PC-3 (cell line): Measurements from ENCODE around the gene CHMP6. TPM values are rescaled to one million over a fixed set of nuclear protein-coding genes. Genes with fewer than 3 reads are reported as not detected.

Experiments used
- ATAC-seq: fragments of 200-7000 bp; cut with Tn5 transposase; 2 replicates; pipeline ENCODE4 v1.9.1; 2020; ENCODE audit warnings: mild to moderate bottlenecking, moderate library complexity
- BruUV-seq: library from RNA; stranded (reverse); fragments of 400-500 nt; replicated peaks from 2 replicates; lab custom pipeline; 2021; lab: Mats Ljungman, UMichigan
- CTCF ChIA-PET: fragments of 300-600 bp; sonication (Branson Sonifier 250); formaldehyde crosslinking; loops from one replicate; lab custom pipeline; 2022; ENCODE audit warnings: antibody characterized with exemption; lab: Charles Lee
- POLR2A ChIA-PET: fragments of 300-600 bp; sonication (Branson Sonifier 250); formaldehyde crosslinking; loops from one replicate; lab custom pipeline; 2022; ENCODE audit warnings: antibody characterized with exemption; ENCODE audit not compliant: unreplicated experiment; lab: Charles Lee
- DNase-seq: peaks from one replicate; pipeline ENCODE4 v3.0.0-alpha.2; 2015
- H2AFZ ChIP-seq: fragments of 300-600 bp; sonication (generic); 2 replicates; pipeline ENCODE4 v1.6.0; 2016; ENCODE audit warnings: antibody characterized with exemption, low read length
- H3F3A ChIP-seq: fragments of 300-600 bp; sonication (generic); one replicate; pipeline ENCODE4 v1.6.0; 2017; ENCODE audit warnings: antibody characterized with exemption, low read length, control low read depth, mild to moderate bottlenecking; ENCODE audit not compliant: unreplicated experiment
- H3K27ac ChIP-seq: fragments of 300-600 bp; sonication (generic); 2 replicates; pipeline ENCODE4 v1.5.1; 2016; ENCODE audit warnings: mild to moderate bottlenecking, low read length
- H3K27me3 ChIP-seq: fragments of 300-600 bp; sonication (generic); 2 replicates; pipeline ENCODE4 v1.6.1; 2016; ENCODE audit warnings: low read length, mixed read lengths
- H3K36me3 ChIP-seq: fragments of 300-600 bp; sonication (generic); 2 replicates; pipeline ENCODE4 v1.6.1; 2016; ENCODE audit warnings: low read depth, mixed run types, low read length, mixed read lengths
- H3K4me1 ChIP-seq: fragments of 300-600 bp; sonication (generic); 2 replicates; pipeline ENCODE4 v1.5.1; 2016; ENCODE audit warnings: low read length; ENCODE audit not compliant: insufficient read depth
- H3K4me2 ChIP-seq: fragments of 300-600 bp; sonication (generic); 2 replicates; pipeline ENCODE4 v1.6.0; 2016; ENCODE audit warnings: low read length
- H3K4me3 ChIP-seq: fragments of 300-600 bp; sonication (generic); 2 replicates; pipeline ENCODE4 v1.5.1; 2016; ENCODE audit warnings: mild to moderate bottlenecking, low read length, mixed read lengths
- H3K79me2 ChIP-seq: fragments of 300-600 bp; sonication (generic); 2 replicates; pipeline ENCODE4 v1.6.1; 2017; ENCODE audit warnings: low read length, mixed read lengths
- H3K9ac ChIP-seq: fragments of 300-600 bp; sonication (generic); 2 replicates; pipeline ENCODE4 v1.6.0; 2016; ENCODE audit warnings: mild to moderate bottlenecking, low read length
- H3K9me2 ChIP-seq: fragments of 300-600 bp; sonication (generic); replicated peaks from 2 replicates; pipeline ENCODE4 v1.6.1; 2016; ENCODE audit warnings: mixed run types, low read length, mixed read lengths
- H3K9me3 ChIP-seq: fragments of 300-600 bp; sonication (generic); 2 replicates; pipeline ENCODE4 v1.6.1; 2016; ENCODE audit warnings: low read length, mixed read lengths
- H4K20me1 ChIP-seq: fragments of 300-600 bp; sonication (generic); 2 replicates; pipeline ENCODE4 v1.6.1; 2016; ENCODE audit warnings: low read length, mixed read lengths
- EZH2 ChIP-seq: fragments of 300-600 bp; sonication (generic); IDR thresholded peaks from one replicate; pipeline ENCODE4 v1.6.1; 2017; ENCODE audit warnings: antibody characterized with exemption, mild to moderate bottlenecking, low read length; ENCODE audit not compliant: unreplicated experiment
- EZH2phosphoT487 ChIP-seq: fragments of 300-600 bp; sonication (generic); IDR thresholded peaks from 2 replicates; pipeline ENCODE4 v1.6.1; 2018; ENCODE audit warnings: mild to moderate bottlenecking, antibody characterized with exemption, low read length, borderline replicate concordance
- intact Hi-C: fragments of 100-400 bp; cut with micrococcal nuclease; formaldehyde crosslinking; loops from 2 replicates; pipeline ENCODE4 v1.9.0; 2023
- total RNA-seq: library from RNA; depleted of rRNA; stranded (reverse); fragments of >200 nt; gene quantifications from 2 replicates; pipeline ENCODE4 v1.2.3, GENCODE V29; 2014
- TF ChIP-seq, protein P1 (sequence below): fragments of 300-600 bp; sonication (generic); conservative IDR thresholded peaks from 2 replicates; pipeline ENCODE4 v1.5.1; 2017; ENCODE audit warnings: antibody characterized with exemption, low read depth, mild to moderate bottlenecking, low read length

CHMP6 gene
- total RNA-seq, 1 experiment from 2014 or later: 26.1 TPM

GRCh38 chr17:80961541-80962330, 29.9 kb upstream of the CHMP6 start:
- Histone ChIP-seq H3F3A (no peaks in the 10 kb centered on the region), H3K9me2 (no peaks in the 10 kb centered on the region), H3K9me3 (no peaks in the 10 kb centered on the region), H3K27ac (no peak overlapping the region), H3K4me3 (no peak overlapping the region), H4K20me1 (no peaks in the 10 kb centered on the region), H3K4me1 (peaks cover 9% of the 10 kb centered on the region; the same call in 1 of the 2 replicates), H3K9ac (no peak overlapping the region), H3K36me3 (no peaks in the 10 kb centered on the region), H3K27me3 (no peaks in the 10 kb centered on the region), H3K79me2 (no peaks in the 10 kb centered on the region), H2AFZ (no peak overlapping the region), H3K4me2 (no peak overlapping the region)
- DNase-seq: no peak
- ChIA-PET POLR2A (no interaction called here), CTCF (no interaction called here)
- no peak for TF ChIP-seq EZH2
- no peak for TF ChIP-seq EZH2phosphoT487
- TF ChIP-seq, protein P1, sequence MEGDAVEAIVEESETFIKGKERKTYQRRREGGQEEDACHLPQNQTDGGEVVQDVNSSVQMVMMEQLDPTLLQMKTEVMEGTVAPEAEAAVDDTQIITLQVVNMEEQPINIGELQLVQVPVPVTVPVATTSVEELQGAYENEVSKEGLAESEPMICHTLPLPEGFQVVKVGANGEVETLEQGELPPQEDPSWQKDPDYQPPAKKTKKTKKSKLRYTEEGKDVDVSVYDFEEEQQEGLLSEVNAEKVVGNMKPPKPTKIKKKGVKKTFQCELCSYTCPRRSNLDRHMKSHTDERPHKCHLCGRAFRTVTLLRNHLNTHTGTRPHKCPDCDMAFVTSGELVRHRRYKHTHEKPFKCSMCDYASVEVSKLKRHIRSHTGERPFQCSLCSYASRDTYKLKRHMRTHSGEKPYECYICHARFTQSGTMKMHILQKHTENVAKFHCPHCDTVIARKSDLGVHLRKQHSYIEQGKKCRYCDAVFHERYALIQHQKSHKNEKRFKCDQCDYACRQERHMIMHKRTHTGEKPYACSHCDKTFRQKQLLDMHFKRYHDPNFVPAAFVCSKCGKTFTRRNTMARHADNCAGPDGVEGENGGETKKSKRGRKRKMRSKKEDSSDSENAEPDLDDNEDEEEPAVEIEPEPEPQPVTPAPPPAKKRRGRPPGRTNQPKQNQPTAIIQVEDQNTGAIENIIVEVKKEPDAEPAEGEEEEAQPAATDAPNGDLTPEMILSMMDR: no peak
- BruUV-seq: no TSS peak
- intact Hi-C loops: no loop called here
- no peak for ATAC-seq

DNA sequence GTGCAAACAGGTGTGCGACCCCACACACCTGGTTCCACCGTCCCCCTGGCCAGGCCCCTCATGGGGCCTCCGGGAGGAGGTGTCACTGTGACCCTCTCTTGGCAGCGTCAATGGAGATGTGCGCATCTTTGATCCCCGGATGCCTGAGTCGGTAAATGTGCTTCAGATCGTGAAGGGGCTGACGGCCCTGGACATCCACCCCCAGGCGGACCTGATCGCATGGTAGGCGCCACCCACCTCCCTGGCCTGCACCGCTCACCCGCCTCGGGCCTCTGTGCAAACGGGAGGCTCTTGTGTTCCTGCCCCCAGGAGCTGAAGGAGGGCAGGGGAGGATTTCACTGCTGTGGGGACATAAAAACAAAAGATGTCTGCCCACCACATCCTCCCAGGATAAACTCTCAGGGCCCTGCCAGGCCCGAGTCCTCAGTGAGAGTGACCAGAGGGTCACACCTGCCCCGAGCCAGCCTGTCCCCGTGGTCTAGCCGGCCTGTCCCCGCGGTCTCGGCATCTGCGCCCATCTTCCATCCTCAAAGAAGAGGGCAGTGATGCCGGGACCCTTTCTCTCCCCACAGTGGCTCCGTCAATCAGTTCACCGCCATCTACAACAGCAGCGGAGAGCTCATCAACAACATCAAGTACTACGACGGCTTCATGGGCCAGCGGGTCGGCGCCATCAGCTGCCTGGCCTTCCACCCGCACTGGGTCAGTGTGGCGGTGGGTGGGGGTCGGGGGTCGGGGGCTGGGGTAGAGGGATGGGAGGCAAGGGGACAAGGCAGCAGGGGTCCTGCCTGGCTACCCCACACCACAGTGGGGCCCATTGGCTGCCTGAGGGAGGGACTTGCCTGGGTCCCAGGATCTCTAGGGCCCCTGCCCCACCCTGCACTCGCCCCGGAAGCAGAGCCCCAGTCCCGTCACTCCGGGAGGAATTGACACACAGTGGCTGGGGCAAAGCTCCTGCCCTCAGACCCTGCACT, 29.0 kb upstream of the CHMP6 start:
- Histone ChIP-seq H3K9me2 (no peaks in the 10 kb centered on the region), H3K27me3 (no peaks in the 10 kb centered on the region), H3K27ac (no peak overlapping the region), H4K20me1 (no peaks in the 10 kb centered on the region), H3F3A (no peaks in the 10 kb centered on the region), H3K9ac (no peak overlapping the region), H3K4me3 (no peak overlapping the region), H3K4me2 (no peak overlapping the region), H2AFZ (no peak overlapping the region), H3K4me1 (peaks cover 9% of the 10 kb centered on the region; the same call in 1 of the 2 replicates), H3K9me3 (no peaks in the 10 kb centered on the region), H3K79me2 (no peaks in the 10 kb centered on the region), H3K36me3 (no peaks in the 10 kb centered on the region)
- POLR2A ChIA-PET: no interaction called here
- ATAC-seq (no peak), DNase-seq (no peak)
- intact Hi-C loops: no loop called here
- TF ChIP-seq EZH2 (no peak), EZH2phosphoT487 (no peak)
- TF ChIP-seq, protein P1: no peak
- CTCF ChIA-PET: no interaction called here
- BruUV-seq: no TSS peak
